ENCODE measurements around the gene DLG2. TPM values are rescaled to one million over a fixed set of nuclear protein-coding genes. Genes with fewer than 3 reads are reported as not detected.
"Not testable (repeated sequence)": the region's sequence is repeated elsewhere in the genome, so short reads cannot be mapped to it uniquely, and the experiment has no call there.

The DLG2 gene
- total and polyA plus RNA-seq, 3 experiments from 2014 or later: 0.81 to 1.5 (median 1.3) TPM

DNA sequence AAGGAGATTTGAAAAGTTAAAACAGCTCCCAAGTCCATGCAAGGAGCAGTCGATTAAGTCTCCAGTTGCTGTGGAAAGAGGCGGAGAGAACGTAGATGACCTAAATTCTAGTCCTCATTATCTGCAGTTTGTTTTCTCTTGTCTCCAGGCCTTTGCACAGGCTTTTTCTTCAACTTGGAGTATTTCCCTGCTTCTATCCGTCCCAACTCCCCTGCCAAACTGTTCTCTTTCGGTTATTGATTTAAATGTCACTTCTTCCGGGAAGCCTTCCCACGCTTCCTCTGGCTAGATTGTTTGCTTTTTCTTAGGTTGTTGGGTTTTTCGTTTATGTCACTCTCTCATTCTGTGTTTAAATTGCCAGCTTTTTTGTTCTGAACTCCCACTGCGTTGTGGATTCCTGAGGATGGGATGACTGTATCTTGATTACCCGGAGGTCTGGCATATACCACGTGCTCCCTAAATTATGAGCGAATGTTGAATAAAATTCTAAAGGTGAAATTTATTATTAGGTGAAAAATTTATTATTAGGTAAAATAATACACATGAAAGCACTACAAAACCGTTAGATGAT is 1.7 kb upstream of the DLG2 start:
- no peak for DNase-seq
- Histone ChIP-seq H3K4me1 (ENCODE audit: insufficient read depth, low read length) (peaks cover 29% of the 10 kb centered on the region), H3K36me3 (ENCODE audit: insufficient read depth, low read length) (no peaks in the 10 kb centered on the region), H3K27me3 (ENCODE audit: insufficient read depth, low read length, poor library complexity, severe bottlenecking) (no peaks in the 10 kb centered on the region), H3K4me3 (ENCODE audit: low read length) (peak overlapping the region; percentile 89), H3K27ac (ENCODE audit: low read depth, low read length) (peak overlapping the region; percentile 79), H3K9me3 (ENCODE audit: low read length) (no peaks in the 10 kb centered on the region)
- ChIA-PET CTCF (interaction anchor here (0.6 to 2.2 kb wide), 3 partner anchors 19 to 399 kb away, joined by 3 to 10 read pairs (median 3); partner anchors contain the start of gene TMEM126A), POLR2A (interaction anchor here (0.6 to 2.6 kb wide), 6 partner anchors 19 to 616 kb away, joined by 3 to 27 read pairs (median 6); partner anchors contain the start of genes CCDC83, CREBZF, EED and TMEM126A)
- H3K27ac Mint-ChIP-seq: peak overlapping the region; percentile 90 to 97 (median 96)
- peak overlapping the region; percentile 94 to 99 (median 97) for H3K4me3 Mint-ChIP-seq
- H3K36me3 Mint-ChIP-seq: peaks cover 0 to 36% (median 9%) of the 10 kb centered on the region in 3 donors
- no peaks in the 10 kb centered on the region for H3K9me3 Mint-ChIP-seq
- H3K27me3 Mint-ChIP-seq: no peaks in the 10 kb centered on the region
- H3K4me1 Mint-ChIP-seq: peaks cover 40 to 59% (median 53%) of the 10 kb centered on the region in 3 donors

DNA sequence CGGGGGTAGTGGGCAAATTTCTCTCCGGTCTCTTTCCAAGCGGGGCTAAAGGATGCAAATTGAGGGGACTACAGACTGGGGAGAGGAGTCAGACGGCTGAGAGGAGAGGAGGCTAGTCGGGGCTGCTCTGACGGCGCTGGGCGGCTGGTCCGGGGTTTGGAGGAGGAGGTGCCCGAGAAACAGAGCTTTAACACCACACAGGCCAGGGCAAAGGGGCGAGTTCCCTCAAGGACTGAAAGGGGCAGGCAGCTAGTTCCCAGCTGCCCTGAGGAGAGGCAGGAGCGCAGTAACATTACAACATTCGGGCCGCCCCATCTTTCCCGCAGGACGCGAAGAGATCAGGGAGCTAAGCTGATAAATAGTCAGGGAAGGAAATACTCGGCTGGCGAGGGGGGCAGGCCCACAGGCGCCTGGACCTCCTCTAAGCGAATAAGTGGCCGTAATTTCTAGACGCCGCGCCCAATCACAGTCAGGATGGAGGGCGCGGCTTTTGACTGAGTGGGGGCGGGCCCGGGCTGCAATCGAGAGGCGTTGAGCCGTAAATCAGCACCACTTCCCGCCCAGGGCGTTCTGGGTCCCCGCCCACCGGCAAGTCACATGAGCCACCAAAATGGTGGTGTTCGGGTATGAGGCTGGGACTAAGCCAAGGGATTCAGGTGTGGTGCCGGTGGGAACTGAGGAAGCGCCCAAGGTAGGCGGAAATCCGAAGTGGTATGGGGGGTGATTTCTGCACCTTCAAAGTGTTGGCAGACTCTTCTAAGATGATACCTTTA is 1.0 kb upstream of the DLG2 start, which contains the start of gene TMEM126B:
TMEM126B (plus strand) TSS at position 596 of the 773 bp plus-strand sequence; CDS start at position 611, 15 bp downstream.
- POLR2A ChIA-PET: interaction anchor here (0.9 to 2.6 kb wide), 7 partner anchors 20 to 617 kb away, joined by 3 to 27 read pairs (median 4); partner anchors contain the start of genes CCDC83, CREBZF, EED and TMEM126A
- H3K9me3 Mint-ChIP-seq: no peaks in the 10 kb centered on the region
- H3K9me3 ChIP-seq (ENCODE audit: low read length): no peaks in the 10 kb centered on the region
- peaks cover 40 to 59% (median 49%) of the 10 kb centered on the region in 3 donors for H3K4me1 Mint-ChIP-seq
- H3K4me3 Mint-ChIP-seq: peak within 1 kb of the TSS; percentile 94 to 99 (median 97)
- H3K36me3 Mint-ChIP-seq: peaks cover 0 to 31% (median 4%) of the 10 kb centered on the region in 3 donors
- H3K27me3 Mint-ChIP-seq: no peaks in the 10 kb centered on the region
- peak within 1 kb of the TSS; percentile 90 to 97 (median 96) for H3K27ac Mint-ChIP-seq
- H3K27ac ChIP-seq (ENCODE audit: low read depth, low read length): peak within 1 kb of the TSS; percentile 79
- peak; percentile 92 to 96 (median 95) for DNase-seq
- H3K27me3 ChIP-seq (ENCODE audit: insufficient read depth, low read length, poor library complexity, severe bottlenecking): no peaks in the 10 kb centered on the region
- H3K4me3 ChIP-seq (ENCODE audit: low read length): peak within 1 kb of the TSS; percentile 89
- H3K4me1 ChIP-seq (ENCODE audit: insufficient read depth, low read length): peaks cover 29% of the 10 kb centered on the region
- CTCF ChIA-PET: interaction anchor here (0.6 to 2.2 kb wide), 4 partner anchors 9 to 399 kb away, joined by 3 to 10 read pairs (median 4); partner anchors contain the start of gene TMEM126A
- H3K36me3 ChIP-seq (ENCODE audit: insufficient read depth, low read length): no peaks in the 10 kb centered on the region

DNA sequence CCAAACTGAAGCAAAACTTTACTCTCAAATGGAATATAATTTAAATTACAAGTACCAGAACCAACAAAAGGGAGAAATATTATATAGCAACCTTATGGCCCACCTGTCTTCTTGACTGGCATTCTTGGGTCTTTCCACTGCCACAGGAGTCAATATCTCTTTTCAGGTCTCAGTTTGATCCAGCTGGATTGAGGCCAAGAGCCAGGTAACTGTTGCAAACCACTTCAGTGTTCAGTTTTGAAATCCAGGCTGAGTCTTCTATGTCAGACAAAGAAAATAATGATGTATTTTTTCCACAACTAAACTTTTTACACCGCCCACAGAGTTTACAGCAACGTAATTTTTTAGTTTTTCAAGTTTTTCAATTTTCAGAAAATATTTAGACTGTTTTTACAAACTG is 648 bp downstream of the DLG2 start:
- Histone ChIP-seq H3K27ac (ENCODE audit: low read depth, low read length) (no peak overlapping the region), H3K4me3 (ENCODE audit: low read length) (no peak overlapping the region), H3K36me3 (ENCODE audit: insufficient read depth, low read length) (no peaks in the 10 kb centered on the region), H3K4me1 (ENCODE audit: insufficient read depth, low read length) (peaks cover 29% of the 10 kb centered on the region), H3K27me3 (ENCODE audit: insufficient read depth, low read length, poor library complexity, severe bottlenecking) (no peaks in the 10 kb centered on the region), H3K9me3 (ENCODE audit: low read length) (no peaks in the 10 kb centered on the region)
- ChIA-PET CTCF (interaction anchor here (1.0 kb wide), 1 partner anchor 22 kb away, joined by 3 read pairs; no protein-coding TSS in a partner anchor), POLR2A (interaction anchor here (0.6 kb wide), 1 partner anchor 133 kb away, joined by 6 read pairs; no protein-coding TSS in a partner anchor)
- H3K27ac Mint-ChIP-seq: peak overlapping the region in 5 of 8 donors; percentile 3 to 97 (median 96)
- H3K4me3 Mint-ChIP-seq: peak overlapping the region; percentile 41 to 99 (median 94)
- no peaks in the 10 kb centered on the region for H3K9me3 Mint-ChIP-seq
- peaks cover 1 to 25% (median 4%) of the 10 kb centered on the region in 3 donors for H3K36me3 Mint-ChIP-seq
- DNase-seq: no peak
- H3K4me1 Mint-ChIP-seq: peaks cover 40 to 57% (median 49%) of the 10 kb centered on the region in 3 donors
- H3K27me3 Mint-ChIP-seq: no peaks in the 10 kb centered on the region

DNA sequence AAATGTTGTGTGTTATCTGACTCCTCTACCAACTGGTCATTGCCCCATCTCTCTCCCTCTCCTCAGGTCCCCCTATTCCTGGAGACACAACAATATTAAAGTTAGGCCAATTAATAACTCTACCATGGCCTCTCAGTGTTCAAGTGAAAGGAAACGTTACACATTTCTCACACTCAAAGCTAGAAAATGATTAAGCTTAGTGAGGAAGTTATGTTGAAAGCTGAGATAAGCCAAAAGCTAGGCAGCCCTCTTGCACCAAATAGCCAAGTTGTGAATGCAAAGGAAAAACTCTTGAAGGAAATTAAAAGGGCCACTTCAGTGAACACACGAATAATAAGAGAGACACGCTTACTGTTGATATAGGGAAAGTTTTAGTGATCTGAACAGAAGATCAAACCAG is 6.9 kb downstream of the DLG2 start:
- Histone ChIP-seq H3K9me3 (ENCODE audit: low read length) (no peaks in the 10 kb centered on the region), H3K36me3 (ENCODE audit: insufficient read depth, low read length) (no peaks in the 10 kb centered on the region), H3K27ac (ENCODE audit: low read depth, low read length) (no peak overlapping the region), H3K4me1 (ENCODE audit: insufficient read depth, low read length) (no peaks in the 10 kb centered on the region), H3K4me3 (ENCODE audit: low read length) (no peak overlapping the region), H3K27me3 (ENCODE audit: insufficient read depth, low read length, poor library complexity, severe bottlenecking) (no peaks in the 10 kb centered on the region)
- H3K4me3 Mint-ChIP-seq: no peak overlapping the region
- peaks cover 0 to 12% of the 10 kb centered on the region in 2 donors for H3K27me3 Mint-ChIP-seq
- no peak for DNase-seq
- peaks cover 0 to 8% (median 3%) of the 10 kb centered on the region in 3 donors for H3K4me1 Mint-ChIP-seq
- H3K9me3 Mint-ChIP-seq: no peaks in the 10 kb centered on the region
- peaks cover 2 to 7% (median 5%) of the 10 kb centered on the region in 3 donors for H3K36me3 Mint-ChIP-seq
- ChIA-PET CTCF (interaction anchor here (1.2 kb wide), 1 partner anchor 25 kb away, joined by 3 read pairs; no protein-coding TSS in a partner anchor), POLR2A (no interaction called here)
- H3K27ac Mint-ChIP-seq: no peak overlapping the region

DNA sequence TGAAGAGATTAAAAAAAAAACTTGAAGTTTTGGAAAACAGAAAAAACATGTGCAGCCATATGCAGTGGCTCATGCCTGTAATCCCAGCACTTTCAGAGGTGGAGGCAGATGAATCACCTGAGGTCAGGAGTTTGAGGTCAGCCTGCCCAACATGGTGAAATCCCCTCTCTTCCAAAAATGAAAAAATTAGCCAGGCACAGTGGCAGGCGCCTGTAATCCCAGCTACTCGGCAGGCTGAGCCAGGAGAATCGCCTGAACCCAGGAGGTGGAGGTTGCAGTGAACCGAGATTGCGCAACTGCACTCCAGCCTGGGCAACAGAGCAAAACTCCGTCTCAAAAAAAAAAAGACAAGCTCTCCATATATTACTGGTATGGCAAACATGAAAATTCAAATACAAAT is 7.6 kb downstream of the DLG2 start:
- H3K36me3 Mint-ChIP-seq: peaks cover 2 to 5% (median 4%) of the 10 kb centered on the region in 3 donors
- no peak overlapping the region for H3K27ac Mint-ChIP-seq
- H3K4me3 Mint-ChIP-seq: no peak overlapping the region
- POLR2A ChIA-PET: no interaction called here
- H3K27me3 Mint-ChIP-seq: peaks cover 0 to 12% of the 10 kb centered on the region in 2 donors
- CTCF ChIA-PET: no interaction called here
- no peaks in the 10 kb centered on the region for H3K36me3 ChIP-seq (ENCODE audit: insufficient read depth, low read length)
- H3K4me3 ChIP-seq (ENCODE audit: low read length): no peak overlapping the region
- H3K4me1 Mint-ChIP-seq: peaks cover 0 to 4% (median 0%) of the 10 kb centered on the region in 3 donors
- no peak for DNase-seq
- no peak overlapping the region for H3K27ac ChIP-seq (ENCODE audit: low read depth, low read length)
- H3K27me3 ChIP-seq (ENCODE audit: insufficient read depth, low read length, poor library complexity, severe bottlenecking): no peaks in the 10 kb centered on the region
- no peaks in the 10 kb centered on the region for H3K9me3 ChIP-seq (ENCODE audit: low read length)
- no peaks in the 10 kb centered on the region for H3K4me1 ChIP-seq (ENCODE audit: insufficient read depth, low read length)
- H3K9me3 Mint-ChIP-seq: no peaks in the 10 kb centered on the region

DNA sequence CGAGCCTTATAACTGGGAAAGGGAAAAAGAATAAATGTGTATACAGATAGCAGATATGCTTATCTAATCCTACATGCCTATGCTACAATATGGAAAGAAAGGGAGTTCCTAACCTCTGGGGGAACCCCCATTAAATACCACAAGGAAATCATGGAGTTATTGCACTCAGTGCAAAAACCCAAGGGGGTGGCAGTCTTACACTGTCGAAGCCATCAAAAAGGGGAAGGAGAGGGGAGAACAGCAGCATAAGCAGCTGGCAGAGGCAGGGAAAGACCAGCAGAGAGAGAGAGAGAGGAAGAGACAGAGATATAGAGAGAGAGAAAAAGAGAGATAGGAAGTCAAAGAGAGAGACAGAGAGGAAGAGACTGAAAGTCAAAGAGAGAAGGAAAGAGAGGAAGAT is 15.5 kb downstream of the DLG2 start:
- H3K27ac ChIP-seq (ENCODE audit: low read depth, low read length); DNase-seq; H3K36me3 ChIP-seq (ENCODE audit: insufficient read depth, low read length); H3K4me3 ChIP-seq (ENCODE audit: low read length); H3K9me3 ChIP-seq (ENCODE audit: low read length); H3K4me1 ChIP-seq (ENCODE audit: insufficient read depth, low read length); H3K27ac Mint-ChIP-seq; H3K4me1 Mint-ChIP-seq; H3K9me3 Mint-ChIP-seq; H3K4me3 Mint-ChIP-seq; CTCF ChIA-PET; H3K36me3 Mint-ChIP-seq; POLR2A ChIA-PET; H3K27me3 Mint-ChIP-seq; H3K27me3 ChIP-seq (ENCODE audit: insufficient read depth, low read length, poor library complexity, severe bottlenecking): not testable (repeated sequence)

DNA sequence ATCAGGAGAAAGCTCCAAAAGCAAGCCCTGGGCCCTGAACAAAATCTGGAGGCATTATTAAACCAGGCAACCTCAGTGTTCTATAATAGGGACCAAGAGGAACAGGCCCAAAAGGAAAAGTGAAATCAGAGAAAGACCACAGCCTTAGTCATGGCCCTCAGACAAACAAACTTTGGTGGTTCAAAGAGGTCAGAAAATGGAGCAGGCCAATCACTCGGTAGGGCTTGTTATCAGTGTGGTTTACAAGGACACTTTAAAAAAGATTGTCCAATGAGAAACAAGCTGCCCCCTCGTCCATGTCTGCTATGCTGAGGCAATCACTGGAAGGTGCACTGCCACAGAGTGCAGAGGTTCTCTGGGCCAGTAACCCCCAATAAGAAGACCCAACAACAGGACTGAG is 17.9 kb downstream of the DLG2 start:
- CTCF ChIA-PET; H3K9me3 Mint-ChIP-seq; H3K36me3 Mint-ChIP-seq; H3K27me3 ChIP-seq (ENCODE audit: insufficient read depth, low read length, poor library complexity, severe bottlenecking); H3K4me3 ChIP-seq (ENCODE audit: low read length); POLR2A ChIA-PET; H3K9me3 ChIP-seq (ENCODE audit: low read length); DNase-seq; H3K27me3 Mint-ChIP-seq; H3K4me3 Mint-ChIP-seq; H3K27ac ChIP-seq (ENCODE audit: low read depth, low read length); H3K4me1 Mint-ChIP-seq; H3K27ac Mint-ChIP-seq; H3K36me3 ChIP-seq (ENCODE audit: insufficient read depth, low read length); H3K4me1 ChIP-seq (ENCODE audit: insufficient read depth, low read length): not testable (repeated sequence)

DNA sequence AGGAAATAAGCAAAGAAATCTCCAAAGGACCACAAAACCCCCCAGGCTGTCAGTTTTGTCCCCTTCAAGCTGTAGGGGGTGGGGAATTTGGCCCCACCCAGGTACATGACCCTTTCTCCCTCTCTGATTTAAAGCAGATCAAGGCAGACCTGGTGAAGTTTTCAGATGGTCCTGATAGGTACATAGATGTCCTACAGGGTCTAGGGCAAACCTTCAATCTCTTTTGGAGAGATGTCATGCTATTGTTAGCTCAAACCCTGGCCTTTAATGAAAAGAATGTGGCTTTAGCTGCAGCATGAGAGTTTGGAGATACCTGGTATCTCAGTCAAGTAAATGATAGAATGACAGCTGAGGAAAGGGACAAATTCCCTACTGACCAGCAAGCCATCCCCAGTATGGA is 18.5 kb downstream of the DLG2 start:
- POLR2A ChIA-PET; H3K9me3 Mint-ChIP-seq; H3K4me3 ChIP-seq (ENCODE audit: low read length); H3K27ac Mint-ChIP-seq; H3K36me3 ChIP-seq (ENCODE audit: insufficient read depth, low read length); H3K27me3 Mint-ChIP-seq; CTCF ChIA-PET; H3K4me1 ChIP-seq (ENCODE audit: insufficient read depth, low read length); H3K27ac ChIP-seq (ENCODE audit: low read depth, low read length); H3K27me3 ChIP-seq (ENCODE audit: insufficient read depth, low read length, poor library complexity, severe bottlenecking); H3K4me1 Mint-ChIP-seq; H3K9me3 ChIP-seq (ENCODE audit: low read length); DNase-seq; H3K36me3 Mint-ChIP-seq; H3K4me3 Mint-ChIP-seq: not testable (repeated sequence)
